GM18499 (cell line): ENCODE measurements around the gene TMEM116.

Experiments used
- ATAC-seq: cut with Tn5 transposase; IDR thresholded peaks from one replicate; pipeline ENCODE4 v1.9.1; 2021; ENCODE audit warnings: moderate number of reproducible peaks; ENCODE audit not compliant: insufficient read depth, unreplicated experiment

Gene TMEM116

GRCh38 chr12:111925171-111925570 is 87.8 kb downstream of the TMEM116 start:
- no peak for ATAC-seq

- no peak for ATAC-seq
Measured at GRCh38 chr12:111907740-111908139, 105.2 kb downstream of the TMEM116 start.

DNA sequence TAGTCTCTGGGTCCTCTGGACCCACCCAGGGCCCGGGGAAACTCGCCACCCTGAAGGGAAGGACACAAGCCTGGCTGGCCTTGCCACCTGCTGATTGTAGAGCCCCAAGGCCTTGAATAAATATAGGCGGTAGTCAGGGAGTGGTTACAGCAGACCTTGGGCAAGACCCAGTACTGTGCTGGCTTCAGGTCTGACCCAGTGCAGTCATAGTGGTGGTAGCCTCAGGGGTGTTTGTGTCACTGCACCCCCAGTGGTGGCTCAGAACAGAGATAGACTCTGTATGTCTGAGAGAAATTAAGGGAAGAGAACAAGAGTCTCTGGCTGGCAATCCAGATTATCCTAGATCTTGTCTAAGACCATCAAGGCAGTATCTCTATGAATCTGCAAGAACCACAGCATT is 107.5 kb downstream of the TMEM116 start:
- ATAC-seq: no peak

GRCh38 chr12:111904446-111904975 is 108.5 kb downstream of the TMEM116 start:
- ATAC-seq: no peak

- ATAC-seq: no peak
Measured at GRCh38 chr12:111901182-111901581, 111.8 kb downstream of the TMEM116 start.

DNA sequence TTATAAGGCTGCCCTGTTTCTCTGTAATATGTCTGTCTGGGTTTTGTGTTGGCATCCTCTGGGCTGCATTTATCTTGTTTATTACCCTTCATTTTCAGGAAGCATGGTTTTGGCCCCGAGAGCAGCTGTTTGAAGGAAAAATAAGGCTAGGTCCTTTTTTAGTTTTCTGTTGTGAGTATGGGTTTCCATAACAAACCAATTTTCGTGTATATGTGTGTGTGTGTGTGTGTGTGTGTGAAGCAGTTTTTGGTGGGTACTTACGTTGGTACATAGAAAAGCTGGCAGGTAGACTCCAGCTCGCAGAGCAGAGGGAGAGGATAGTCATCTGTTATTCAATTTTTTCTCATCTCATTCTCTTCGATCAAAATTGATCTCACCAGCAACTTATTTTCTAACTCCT is 118.4 kb downstream of the TMEM116 start:
- ATAC-seq: no peak

DNA sequence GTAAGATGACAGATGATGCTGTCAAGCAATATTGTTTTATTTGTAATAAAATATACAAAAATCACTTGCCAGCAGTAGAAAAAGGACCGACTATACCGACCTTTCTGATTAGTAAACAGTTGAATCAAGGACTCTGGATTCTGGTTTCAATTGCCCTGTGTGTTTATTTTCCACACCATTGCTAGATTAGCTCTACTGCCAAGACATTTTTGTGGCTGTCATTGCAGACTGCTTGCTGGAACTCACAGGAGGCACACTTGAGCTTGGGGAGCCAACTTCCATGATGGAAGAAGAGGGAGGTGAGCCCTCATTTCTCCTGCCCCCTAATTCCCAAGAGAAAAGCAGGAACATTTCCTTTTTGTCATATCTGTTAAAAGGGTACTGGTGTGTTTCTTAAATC is 119.7 kb downstream of the TMEM116 start:
- no peak for ATAC-seq

GRCh38 chr12:111887926-111888745 is 124.8 kb downstream of the TMEM116 start:
- ATAC-seq: no peak

DNA sequence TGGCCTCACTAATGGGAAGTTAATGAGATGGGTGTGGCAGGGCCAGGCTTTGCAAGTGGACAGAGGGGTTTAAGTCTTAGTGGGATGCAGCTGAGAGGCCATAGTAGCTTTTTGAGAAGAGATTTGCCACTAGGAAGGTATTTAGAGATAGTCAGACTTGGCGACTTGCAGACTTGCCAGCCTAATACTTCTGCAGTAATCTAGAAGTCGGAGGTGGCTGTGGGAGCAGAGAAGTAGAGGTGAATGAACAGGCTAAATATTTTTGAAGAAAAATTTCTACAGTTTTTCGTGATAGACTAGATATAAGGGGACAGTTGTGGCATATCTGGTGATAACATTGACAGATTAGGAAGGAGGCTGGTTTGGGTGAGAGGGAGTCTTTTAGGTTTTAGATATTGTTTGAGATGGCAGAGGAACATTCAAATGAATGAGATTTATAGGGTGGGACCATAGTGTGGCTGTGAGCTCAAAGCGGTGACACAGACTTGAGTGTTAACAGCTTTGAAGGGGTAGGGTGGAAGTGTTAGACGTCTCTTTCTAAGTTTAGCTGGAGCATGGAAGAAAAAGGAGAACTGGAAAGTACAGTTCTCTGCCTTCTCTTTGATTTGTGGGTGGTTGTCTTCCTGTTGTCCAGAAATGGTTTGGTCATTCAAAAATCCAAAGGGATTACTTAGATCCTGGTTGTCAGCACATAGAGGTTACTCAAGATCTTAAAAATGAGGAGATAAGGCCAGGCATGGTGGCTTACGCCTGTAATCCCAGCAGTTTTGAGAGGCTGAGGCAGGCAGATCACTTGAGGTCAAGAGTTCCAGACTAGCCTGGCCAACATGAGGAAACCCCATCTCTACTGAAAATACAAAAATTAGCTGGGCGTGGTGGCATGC is 126.1 kb downstream of the TMEM116 start:
- ATAC-seq: no peak

DNA sequence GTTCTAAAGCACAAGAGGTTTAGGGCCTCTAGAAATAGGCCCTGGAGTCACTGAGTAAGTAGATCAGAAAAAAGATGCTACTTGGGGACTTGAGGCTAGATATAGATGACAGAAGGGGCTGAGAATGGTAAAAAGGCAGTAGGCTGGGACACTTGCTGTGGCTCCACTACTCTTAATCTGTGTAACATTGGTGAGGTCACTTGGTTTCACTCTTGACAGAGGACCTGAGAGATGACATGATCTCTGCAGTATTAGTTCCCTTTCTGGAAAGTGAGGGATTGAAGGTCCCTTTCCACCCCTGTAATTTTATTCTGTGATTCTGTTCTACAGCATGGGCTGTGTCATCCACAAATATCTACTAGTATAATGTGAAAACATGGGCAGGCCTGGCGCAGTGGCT is 131.2 kb downstream of the TMEM116 start:
- ATAC-seq: no peak
